ENCODE data around the gene DMXL1.

The DMXL1 gene

GRCh38 chr5:119270960-119271757 is 200.3 kb downstream of the DMXL1 start:
- DNase-seq: no peak

GRCh38 chr5:119271758-119272730 is 201.2 kb downstream of the DMXL1 start:
- no peak for DNase-seq

- no peak for DNase-seq
These were observed 202.5 kb downstream of the DMXL1 start for GRCh38 chr5:119273391-119273839.

- no peak for DNase-seq
These were observed 203.3 kb downstream of the DMXL1 start for GRCh38 chr5:119274030-119274766.

GRCh38 chr5:119274767-119275130 is 203.9 kb downstream of the DMXL1 start:
- DNase-seq: no peak

- DNase-seq: no peak
These were observed 204.3 kb downstream of the DMXL1 start for GRCh38 chr5:119275146-119275545.

GRCh38 chr5:119275601-119276173 is 204.8 kb downstream of the DMXL1 start:
- DNase-seq: no peak

GRCh38 chr5:119276978-119277377 is 206.1 kb downstream of the DMXL1 start:
- no peak for DNase-seq

GRCh38 chr5:119279093-119279492 is 208.2 kb downstream of the DMXL1 start:
- DNase-seq: no peak

- no peak for DNase-seq
These were observed 209.5 kb downstream of the DMXL1 start for GRCh38 chr5:119280380-119280779.

GRCh38 chr5:119282628-119283027 is 211.7 kb downstream of the DMXL1 start:
- DNase-seq: no peak

- DNase-seq: no peak
These were observed 213.1 kb downstream of the DMXL1 start for GRCh38 chr5:119284031-119284430.

GRCh38 chr5:119285070-119285916 is 214.4 kb downstream of the DMXL1 start:
- DNase-seq: no peak

- DNase-seq: no peak
These were observed 215.9 kb downstream of the DMXL1 start for GRCh38 chr5:119286511-119287488.

- no peak for DNase-seq
These were observed 216.7 kb downstream of the DMXL1 start for GRCh38 chr5:119287547-119288111.

GRCh38 chr5:119288379-119289033 is 217.6 kb downstream of the DMXL1 start:
- no peak for DNase-seq

- no peak for DNase-seq
These were observed 218.7 kb downstream of the DMXL1 start for GRCh38 chr5:119289438-119290044.

- DNase-seq: no peak
These were observed 219.3 kb downstream of the DMXL1 start for GRCh38 chr5:119290161-119290569.

- no peak for DNase-seq
These were observed 219.7 kb downstream of the DMXL1 start for GRCh38 chr5:119290607-119291006.
